NCI-H1694 treated with DMSO at 0.1 percent for 48 hours (cell line): ENCODE results near the gene ZNF30.
"Not testable (repeated sequence)": the region's sequence is repeated elsewhere in the genome, so short reads cannot be mapped to it uniquely, and the experiment has no call there.

ENCODE experiments used
- DNase-seq: peaks from one replicate; lab custom pipeline; 2025; lab: John Stamatoyannopoulos, UW

ZNF30 gene

DNA sequence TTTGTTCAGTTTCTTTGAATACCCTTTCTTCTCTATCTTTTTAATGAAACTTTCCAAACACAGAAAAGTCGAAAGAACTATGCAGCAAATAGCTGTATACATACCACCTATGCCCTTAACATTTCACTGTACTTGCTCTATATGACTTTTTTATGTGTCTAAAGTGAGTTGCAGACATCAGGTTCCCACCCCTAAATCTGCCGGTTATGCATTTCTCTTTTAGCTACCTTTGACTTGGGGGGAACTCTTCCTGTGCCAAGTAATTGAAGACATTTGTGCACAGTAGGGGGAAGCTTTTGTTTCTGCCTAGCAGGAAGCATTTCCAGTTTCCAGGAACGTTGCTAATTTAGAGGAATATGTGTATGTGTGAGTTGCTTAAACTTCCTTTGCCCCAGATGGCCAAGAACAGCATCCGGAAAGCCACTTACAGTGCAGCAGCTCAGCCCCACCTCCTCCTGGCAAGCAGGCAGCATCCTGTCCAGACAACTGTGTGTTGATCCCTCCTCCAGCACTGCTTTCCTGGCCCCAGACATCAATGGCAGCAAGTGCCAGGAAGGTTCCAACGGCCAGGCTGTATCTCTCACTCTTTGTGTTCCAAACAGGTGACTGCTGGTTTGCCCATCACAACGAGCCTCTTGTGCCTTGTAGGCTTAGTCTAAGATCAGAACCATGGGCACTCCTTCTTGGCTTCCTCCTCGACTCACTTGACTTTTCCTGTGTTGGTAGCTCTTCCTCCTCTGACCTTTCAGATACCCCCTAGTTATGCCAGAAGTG, 58.7 kb downstream of the ZNF30 start:
- DNase-seq: no peak

DNA sequence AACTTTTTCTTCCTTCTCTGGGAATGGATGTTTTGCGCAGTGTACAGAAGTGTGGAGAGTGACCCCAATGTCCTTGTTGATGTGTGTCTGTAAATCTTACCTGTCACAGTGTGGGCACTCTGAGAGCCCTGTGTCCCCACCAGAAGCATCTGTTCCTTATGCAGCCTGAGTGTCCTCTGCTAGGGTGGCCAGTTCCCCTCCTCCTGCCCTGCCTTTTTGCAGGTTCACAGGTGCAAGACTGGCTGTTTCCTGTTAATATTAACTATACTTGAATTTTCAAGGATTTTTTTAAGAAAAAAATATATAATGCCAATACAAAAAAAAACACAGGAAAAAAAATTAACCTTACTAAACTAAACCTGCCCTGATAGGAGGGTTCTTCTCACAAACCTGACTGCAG, 61.4 kb downstream of the ZNF30 start:
- no peak for DNase-seq

DNA sequence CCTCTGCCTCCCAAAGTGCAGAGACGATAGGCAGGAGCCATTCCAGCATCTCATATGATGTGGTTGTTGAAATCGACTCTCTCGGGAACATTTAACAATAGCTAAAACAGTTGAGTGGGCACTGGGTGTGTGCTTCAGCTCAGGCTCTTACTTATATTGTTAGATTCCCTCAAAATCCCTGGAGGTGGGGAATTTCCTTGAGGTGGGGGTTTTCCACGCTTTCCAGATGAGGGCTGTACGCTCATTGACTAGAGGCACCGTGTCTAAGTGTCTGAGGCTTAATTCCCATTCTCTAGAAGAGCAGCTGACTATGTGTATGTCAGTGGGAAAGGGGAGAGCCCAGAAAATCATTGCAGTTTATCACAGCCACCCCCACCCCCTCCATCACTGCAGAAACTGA, 62.6 kb downstream of the ZNF30 start:
- no peak for DNase-seq

DNA sequence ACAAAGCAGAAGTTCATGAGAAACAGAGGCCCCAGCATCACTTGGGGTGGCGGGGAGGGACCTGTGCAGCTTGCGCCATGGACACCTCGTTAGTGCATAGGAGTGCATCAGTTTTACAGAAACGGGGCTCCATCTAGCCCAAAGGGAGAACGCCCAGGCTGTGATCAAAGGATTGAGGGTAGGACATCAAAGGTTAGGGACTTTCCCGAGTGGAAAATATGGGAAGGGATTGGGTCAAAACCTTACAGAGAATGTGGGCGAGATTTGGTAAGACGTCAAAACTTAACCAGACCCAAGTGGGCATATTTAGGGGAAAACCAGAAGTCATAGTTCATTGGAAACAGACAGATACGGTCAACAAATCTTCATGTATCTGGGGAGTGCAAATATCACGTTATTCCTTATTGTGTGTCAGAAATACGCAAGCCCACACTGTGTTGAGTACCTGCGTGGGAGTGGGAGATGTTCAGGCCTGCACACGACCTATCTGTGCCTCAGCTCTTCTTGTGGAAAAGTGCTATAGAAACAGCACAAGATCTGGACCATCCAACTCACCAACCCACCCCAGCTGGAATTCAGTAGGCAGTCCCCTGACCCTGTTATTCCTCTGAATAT, 64.0 kb downstream of the ZNF30 start:
- no peak for DNase-seq

DNA sequence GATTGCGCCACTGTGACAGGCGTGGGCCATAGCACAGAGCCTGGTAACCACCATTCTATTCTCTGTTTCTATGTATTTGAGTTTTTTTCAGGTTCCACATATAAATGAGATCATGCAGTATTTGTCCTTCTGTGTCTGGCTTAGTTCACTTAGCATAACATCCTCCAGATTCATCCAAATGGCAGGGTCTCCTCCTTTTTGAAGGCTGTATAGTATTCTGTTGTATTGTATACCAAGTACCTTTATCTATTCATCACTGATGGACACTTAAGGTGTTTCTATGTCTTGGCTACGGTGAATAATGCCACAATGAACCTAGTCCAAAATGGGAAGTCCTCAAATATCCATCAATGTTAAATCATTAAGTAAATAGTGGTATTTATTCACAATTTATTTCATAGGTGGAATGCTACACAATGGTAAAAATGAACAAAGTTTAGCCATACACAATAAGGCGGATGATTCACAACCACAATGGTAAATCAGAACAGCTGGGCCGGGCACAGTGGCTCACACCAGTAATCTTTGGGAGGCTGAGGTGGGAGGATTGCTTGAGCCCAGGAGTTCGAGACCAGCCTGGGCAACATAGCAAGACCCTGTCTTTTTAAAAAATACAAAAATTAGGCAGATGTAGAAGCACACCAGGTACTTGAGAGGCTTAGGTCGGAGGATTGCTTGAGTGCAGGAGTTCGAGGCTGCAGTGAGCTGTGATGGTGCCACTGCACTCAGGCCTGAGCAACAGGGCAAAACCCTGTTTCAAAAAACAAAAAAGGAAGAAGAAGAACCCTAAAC, 65.0 kb downstream of the ZNF30 start:
- no peak for DNase-seq

DNA sequence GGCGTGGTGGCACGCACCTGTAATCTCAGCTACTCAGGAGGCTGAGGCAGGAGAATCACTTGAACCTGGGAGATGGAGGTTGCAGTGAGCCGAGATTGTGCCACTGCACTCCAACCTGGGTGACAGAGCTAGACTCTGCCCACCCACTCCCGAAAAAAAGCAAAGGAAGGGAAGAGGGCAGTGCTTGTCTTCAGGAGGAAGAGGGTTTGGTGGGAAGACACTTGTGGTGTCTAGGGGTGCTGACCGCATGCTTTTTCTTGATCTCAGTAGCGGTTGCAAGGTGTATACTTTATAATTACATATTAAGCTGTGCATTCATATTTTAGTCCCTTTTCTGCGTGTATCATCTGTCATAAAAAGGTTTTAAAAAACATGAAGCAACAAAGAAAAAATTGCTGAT, 65.9 kb downstream of the ZNF30 start:
- not testable (repeated sequence) for DNase-seq

DNA sequence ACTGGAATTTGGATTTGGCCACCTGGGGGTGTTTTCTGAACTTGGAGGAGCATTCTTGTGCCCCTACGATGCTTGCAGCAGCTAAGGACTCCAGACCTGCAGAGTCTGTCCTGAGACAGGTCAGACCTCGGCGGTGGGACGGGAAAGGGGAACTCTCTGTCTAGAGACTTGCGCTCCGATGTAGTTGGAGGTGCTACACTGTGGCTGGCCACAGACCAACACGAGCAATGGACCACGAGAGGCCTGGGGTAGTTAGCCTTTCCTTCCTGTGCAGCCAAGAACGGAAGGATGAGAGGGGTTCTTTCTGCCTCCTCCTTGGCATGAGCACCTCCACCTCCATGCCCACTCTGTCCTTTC, 67.6 kb downstream of the ZNF30 start:
- DNase-seq: no peak
